ENCODE measurements around the gene MSI2. TPM values are rescaled to one million over a fixed set of nuclear protein-coding genes. Genes with fewer than 3 reads are reported as not detected.
A peak's percentile ranks its signal among the peaks of the same experiment; 100 is the strongest.

The MSI2 gene
- total RNA-seq, 2 experiments from 2014 or later, result 107 to 111 TPM

DNA sequence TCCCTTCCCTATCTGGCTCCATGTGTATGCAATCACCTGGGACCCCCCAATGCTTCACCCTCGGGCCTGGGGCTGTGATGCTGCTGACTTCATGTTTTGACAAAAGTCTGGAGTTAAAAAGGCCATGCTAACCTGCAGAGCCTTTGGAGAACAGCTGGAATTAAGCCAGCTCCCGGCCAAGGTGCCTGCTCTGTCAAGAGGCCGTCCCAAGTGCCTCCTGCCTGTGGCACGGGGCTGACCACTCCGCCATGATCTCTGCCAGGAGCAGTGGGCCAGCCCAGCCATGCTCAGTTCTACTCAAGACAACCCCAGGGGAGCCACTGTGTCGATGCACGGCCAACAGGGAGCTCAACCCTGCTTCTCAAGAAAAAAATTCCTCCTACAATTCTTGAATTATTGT lies 395.1 kb downstream of the MSI2 start:
- CTCF ChIA-PET, result interaction anchor here (1.3 to 1.5 kb wide), 2 partner anchors 20 to 53 kb away, joined by 3 read pairs; no protein-coding TSS in a partner anchor
- Mint-ChIP-seq H3K36me3 (ENCODE audit: low read depth) (no peaks in the 10 kb centered on the region), H3K9me3 (no peaks in the 10 kb centered on the region), H3K27me3 (no peaks in the 10 kb centered on the region), H3K4me3 (no peak overlapping the region), H3K4me1 (peaks cover 18% of the 10 kb centered on the region), H3K27ac (no peak overlapping the region)
- no peak for DNase-seq
- POLR2A ChIA-PET, result interaction anchor here (1.0 kb wide), 1 partner anchor 52 kb away, joined by 3 read pairs; no protein-coding TSS in a partner anchor

DNA sequence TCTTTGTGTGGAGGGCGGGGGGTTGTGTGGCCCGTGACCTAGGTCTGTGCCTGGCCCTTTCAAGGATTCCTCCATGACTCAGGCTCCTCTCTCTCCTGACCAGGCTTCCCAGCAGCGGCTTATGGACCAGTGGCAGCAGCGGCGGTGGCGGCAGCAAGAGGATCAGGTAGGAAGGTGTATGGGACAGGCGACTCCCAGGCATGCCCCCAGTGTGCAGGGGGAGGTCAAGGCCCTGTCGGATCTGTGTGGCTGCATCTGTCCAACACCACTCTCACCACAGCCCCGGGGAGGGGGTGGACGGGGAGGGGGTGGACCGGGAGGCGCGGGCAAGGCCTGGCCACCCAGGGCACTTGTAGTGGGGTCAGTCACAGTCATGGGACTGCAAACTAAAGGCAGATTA lies 395.7 kb downstream of the MSI2 start:
- H3K36me3 Mint-ChIP-seq (ENCODE audit: low read depth), result no peaks in the 10 kb centered on the region
- H3K27ac Mint-ChIP-seq, result no peak overlapping the region
- POLR2A ChIA-PET, result no interaction called here
- no peaks in the 10 kb centered on the region for H3K27me3 Mint-ChIP-seq
- CTCF ChIA-PET, result interaction anchor here (1.5 kb wide), 1 partner anchor 19 kb away, joined by 3 read pairs; no protein-coding TSS in a partner anchor
- H3K9me3 Mint-ChIP-seq, result no peaks in the 10 kb centered on the region
- H3K4me3 Mint-ChIP-seq, result no peak overlapping the region
- no peak for DNase-seq
- H3K4me1 Mint-ChIP-seq, result peaks cover 14% of the 10 kb centered on the region

DNA sequence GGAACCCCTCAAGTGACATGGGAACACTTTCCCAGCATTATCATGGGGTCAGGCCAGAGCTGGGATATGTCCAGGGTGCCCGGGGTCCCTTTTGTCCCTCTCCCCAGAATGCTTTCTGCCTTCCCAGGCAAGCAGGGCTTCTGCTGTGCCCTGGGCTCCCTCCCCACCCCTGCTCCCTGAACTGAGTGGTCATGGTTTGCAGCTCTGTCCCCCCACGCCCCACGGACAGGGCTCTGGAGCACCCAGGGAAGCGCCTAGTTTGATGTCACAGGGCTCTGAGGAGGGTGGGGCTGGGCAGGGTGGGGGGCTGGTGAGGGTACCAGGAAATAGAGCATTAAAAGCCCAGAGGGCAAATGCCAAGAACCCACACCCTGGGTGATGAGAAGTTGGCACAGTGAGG lies 396.5 kb downstream of the MSI2 start:
- no peak for DNase-seq
- Mint-ChIP-seq H3K27ac (no peak overlapping the region), H3K4me3 (no peak overlapping the region), H3K4me1 (peaks cover 14% of the 10 kb centered on the region), H3K27me3 (no peaks in the 10 kb centered on the region), H3K9me3 (no peaks in the 10 kb centered on the region), H3K36me3 (ENCODE audit: low read depth) (no peaks in the 10 kb centered on the region)
- CTCF ChIA-PET, result no interaction called here
- POLR2A ChIA-PET, result no interaction called here

DNA sequence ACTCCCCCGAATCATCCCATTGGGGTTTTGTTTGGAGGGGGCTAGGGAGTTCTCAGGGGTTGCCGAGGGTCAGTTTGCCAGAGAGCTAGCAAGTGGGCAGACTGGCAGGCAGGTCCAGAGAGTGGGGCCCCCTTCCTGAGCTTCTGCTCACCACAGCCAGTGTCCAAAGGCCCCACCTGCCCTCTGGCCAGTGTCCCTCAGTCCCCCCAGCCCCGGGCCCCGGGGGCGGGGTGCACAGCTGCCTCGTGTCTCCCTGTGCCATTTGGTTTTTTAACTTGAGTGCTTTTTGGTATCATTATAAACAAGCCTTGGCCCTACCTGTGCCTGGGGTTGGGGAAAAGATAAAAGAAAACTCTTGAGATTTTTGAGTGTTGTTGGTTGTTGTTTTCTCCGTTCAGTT lies 397.0 kb downstream of the MSI2 start:
- DNase-seq, result no peak
- CTCF ChIA-PET, result no interaction called here
- peaks cover 14% of the 10 kb centered on the region for H3K4me1 Mint-ChIP-seq
- H3K36me3 Mint-ChIP-seq (ENCODE audit: low read depth), result no peaks in the 10 kb centered on the region
- no peak overlapping the region for H3K27ac Mint-ChIP-seq
- H3K4me3 Mint-ChIP-seq, result no peak overlapping the region
- no peaks in the 10 kb centered on the region for H3K9me3 Mint-ChIP-seq
- H3K27me3 Mint-ChIP-seq, result no peaks in the 10 kb centered on the region
- POLR2A ChIA-PET, result no interaction called here

DNA sequence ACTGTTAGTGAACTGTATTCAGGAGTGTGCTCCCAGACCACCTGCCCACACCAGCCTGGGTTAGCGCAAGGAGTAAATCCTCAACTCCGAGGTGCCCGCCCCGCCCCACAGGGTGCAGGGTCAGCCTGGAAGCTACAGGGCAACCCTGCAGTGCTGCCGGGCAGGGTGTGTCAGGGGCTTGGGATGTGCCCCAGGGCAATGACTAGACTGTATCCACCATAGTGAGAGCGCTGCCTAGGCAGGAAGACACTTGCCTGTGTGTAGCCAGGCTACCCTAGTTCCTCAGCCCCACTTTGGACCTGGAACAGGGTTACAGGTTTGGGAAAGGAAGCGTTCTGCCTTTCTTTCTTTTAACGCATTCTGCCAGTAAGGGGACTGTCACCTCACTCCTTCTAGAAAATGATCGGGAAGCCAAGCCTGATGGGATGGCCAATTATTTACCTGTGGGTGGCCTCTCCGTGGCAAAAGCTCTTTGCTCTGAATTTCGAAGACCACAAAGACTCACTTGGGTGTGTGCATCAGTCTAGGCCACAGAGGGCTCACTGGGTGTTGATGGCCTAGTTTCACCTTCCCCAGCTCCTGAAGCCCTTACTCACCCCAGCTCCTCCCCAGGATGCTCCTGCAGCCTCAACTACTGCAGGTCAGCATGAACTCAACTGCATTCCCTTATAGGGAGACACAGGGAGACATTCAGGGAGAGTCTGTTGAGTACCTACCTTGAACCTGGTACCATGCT lies 397.9 kb downstream of the MSI2 start:
- H3K27ac Mint-ChIP-seq, result peak overlapping the region; percentile 69

DNA sequence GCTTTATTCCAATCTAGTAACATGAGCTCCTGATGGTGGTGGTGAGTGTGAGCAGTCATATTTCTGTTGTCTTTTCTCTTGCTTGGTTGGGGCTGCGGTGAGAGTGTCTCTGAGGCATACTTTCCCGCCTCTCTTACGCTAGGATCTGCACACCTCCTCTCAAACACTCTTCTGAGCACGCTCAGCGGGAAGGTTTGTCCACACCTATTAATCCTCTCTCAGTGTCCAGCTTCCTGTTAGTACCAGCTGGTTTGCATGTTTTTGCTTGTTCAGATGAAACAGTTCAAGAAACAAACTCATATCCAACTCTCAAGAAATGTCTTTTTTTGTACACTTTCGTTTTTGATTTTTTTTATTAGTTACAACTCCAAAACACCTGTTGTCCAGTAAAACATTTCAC lies 399.2 kb downstream of the MSI2 start:
- DNase-seq, result no peak
- Mint-ChIP-seq H3K4me3 (no peak overlapping the region), H3K4me1 (peaks cover 14% of the 10 kb centered on the region), H3K27ac (peak overlapping the region; percentile 21), H3K9me3 (no peaks in the 10 kb centered on the region), H3K36me3 (ENCODE audit: low read depth) (peaks cover 5% of the 10 kb centered on the region), H3K27me3 (no peaks in the 10 kb centered on the region)
- ChIA-PET CTCF (interaction anchor here (1.0 kb wide), 1 partner anchor 13 kb away, joined by 3 read pairs; no protein-coding TSS in a partner anchor), POLR2A (no interaction called here)

More for the DNA sequence above, 397.9 kb downstream of the MSI2 start:
- CTCF ChIA-PET, result interaction anchor here (0.6 to 1.0 kb wide), 3 partner anchors 18 to 769 kb away, joined by 3 read pairs; no protein-coding TSS in a partner anchor
- Mint-ChIP-seq H3K27me3 (no peaks in the 10 kb centered on the region), H3K4me3 (no peak overlapping the region), H3K4me1 (peaks cover 14% of the 10 kb centered on the region), H3K36me3 (ENCODE audit: low read depth) (no peaks in the 10 kb centered on the region), H3K9me3 (no peaks in the 10 kb centered on the region)
- no peak for DNase-seq
- POLR2A ChIA-PET, result interaction anchor here (0.7 to 0.9 kb wide), 2 partner anchors 50 to 55 kb away, joined by 3 read pairs; no protein-coding TSS in a partner anchor

DNA sequence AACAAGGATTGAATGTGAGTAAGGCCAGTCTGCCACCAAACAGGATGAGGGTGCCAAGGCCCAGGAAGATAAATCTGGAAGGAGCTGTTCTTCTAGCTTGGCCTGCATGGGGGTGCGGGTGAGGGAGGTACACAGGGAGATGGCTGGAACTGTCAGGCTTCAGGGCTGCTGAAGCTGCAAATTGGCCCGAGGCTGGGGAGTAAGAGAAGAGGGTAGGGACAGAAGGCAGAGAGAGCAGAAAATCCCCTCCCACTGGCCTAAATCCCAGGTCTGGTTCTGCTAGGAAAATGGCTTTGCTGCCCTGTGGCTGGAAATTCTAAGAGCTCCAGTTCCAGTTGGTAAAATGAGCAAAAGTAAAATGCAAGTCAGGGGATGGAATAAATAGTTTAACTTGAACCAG lies 400.9 kb downstream of the MSI2 start:
- H3K27ac Mint-ChIP-seq, result no peak overlapping the region
- no peak overlapping the region for H3K4me3 Mint-ChIP-seq
- no peak for DNase-seq
- peaks cover 5% of the 10 kb centered on the region for H3K36me3 Mint-ChIP-seq (ENCODE audit: low read depth)
- POLR2A ChIA-PET, result no interaction called here
- H3K27me3 Mint-ChIP-seq, result no peaks in the 10 kb centered on the region
- peaks cover 14% of the 10 kb centered on the region for H3K4me1 Mint-ChIP-seq
- CTCF ChIA-PET, result interaction anchor here (1.1 to 6.8 kb wide), 2 partner anchors 15 to 126 kb away, joined by 3 to 42 read pairs; no protein-coding TSS in a partner anchor
- H3K9me3 Mint-ChIP-seq, result no peaks in the 10 kb centered on the region

DNA sequence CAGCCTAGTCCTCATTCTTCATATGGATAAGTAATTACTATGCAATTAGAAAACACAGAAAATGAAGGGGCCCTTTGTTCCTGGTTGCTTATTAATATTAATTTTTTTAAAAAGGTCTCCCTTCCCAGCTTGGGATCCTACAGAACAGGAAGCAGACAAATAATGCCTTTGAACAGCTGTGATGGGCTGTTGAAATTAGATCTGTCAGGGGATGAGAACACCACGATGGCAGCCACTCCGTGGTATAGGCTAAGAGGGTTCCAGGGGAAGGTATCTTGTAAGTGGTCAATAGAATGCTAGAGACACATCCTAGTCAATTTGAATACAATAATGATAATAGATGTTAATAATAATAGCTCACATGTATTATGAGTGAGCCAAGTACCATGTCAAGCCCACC lies 405.7 kb downstream of the MSI2 start:
- ChIA-PET POLR2A (no interaction called here), CTCF (interaction anchor here (6.8 kb wide), 1 partner anchor 10 kb away, joined by 42 read pairs; no protein-coding TSS in a partner anchor)
- Mint-ChIP-seq H3K27me3 (no peaks in the 10 kb centered on the region), H3K27ac (no peak overlapping the region), H3K36me3 (ENCODE audit: low read depth) (peaks cover 7% of the 10 kb centered on the region), H3K9me3 (no peaks in the 10 kb centered on the region), H3K4me3 (no peak overlapping the region), H3K4me1 (no peaks in the 10 kb centered on the region)
- DNase-seq, result no peak

DNA sequence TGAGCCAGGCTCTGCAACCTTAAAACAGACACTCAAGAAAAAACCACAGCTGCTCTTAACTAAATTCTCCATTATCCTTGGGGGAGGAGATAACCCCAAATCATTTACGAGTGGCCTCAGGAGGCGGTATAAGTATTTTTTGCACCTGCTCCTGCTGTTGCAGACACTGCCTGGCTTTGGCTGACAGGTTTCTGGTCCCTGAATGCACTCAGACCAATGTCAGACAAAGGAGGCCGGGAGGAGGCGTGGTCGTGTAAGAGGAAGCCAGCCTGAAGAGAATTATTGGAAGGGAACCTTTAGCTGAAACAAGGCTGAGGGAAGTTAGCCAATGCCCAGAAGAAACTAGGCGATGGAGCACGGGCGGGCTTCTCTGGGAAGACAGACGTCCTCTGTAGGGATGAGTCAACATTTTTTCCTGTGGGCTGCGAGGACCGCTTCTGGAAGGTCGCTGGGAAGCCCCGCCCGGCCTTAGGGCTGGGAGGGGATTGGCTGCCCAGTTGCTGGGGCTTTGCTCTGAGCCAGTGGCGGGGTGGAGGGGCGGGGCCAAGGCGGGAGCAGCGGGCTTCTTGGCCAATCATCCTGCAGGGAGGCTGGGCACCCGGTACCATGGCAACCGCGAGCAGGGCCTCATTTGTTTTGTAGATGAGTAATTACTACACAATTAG lies 406.5 kb downstream of the MSI2 start:
- Mint-ChIP-seq H3K9me3 (no peaks in the 10 kb centered on the region), H3K4me3 (no peak overlapping the region), H3K27ac (no peak overlapping the region), H3K27me3 (no peaks in the 10 kb centered on the region), H3K36me3 (ENCODE audit: low read depth) (peaks cover 7% of the 10 kb centered on the region), H3K4me1 (peaks cover 2% of the 10 kb centered on the region)
- CTCF ChIA-PET, result interaction anchor here (1.3 to 6.8 kb wide), 2 partner anchors 9 to 65 kb away, joined by 3 to 42 read pairs; no protein-coding TSS in a partner anchor
- DNase-seq, result peak; percentile 32
- POLR2A ChIA-PET, result no interaction called here

DNA sequence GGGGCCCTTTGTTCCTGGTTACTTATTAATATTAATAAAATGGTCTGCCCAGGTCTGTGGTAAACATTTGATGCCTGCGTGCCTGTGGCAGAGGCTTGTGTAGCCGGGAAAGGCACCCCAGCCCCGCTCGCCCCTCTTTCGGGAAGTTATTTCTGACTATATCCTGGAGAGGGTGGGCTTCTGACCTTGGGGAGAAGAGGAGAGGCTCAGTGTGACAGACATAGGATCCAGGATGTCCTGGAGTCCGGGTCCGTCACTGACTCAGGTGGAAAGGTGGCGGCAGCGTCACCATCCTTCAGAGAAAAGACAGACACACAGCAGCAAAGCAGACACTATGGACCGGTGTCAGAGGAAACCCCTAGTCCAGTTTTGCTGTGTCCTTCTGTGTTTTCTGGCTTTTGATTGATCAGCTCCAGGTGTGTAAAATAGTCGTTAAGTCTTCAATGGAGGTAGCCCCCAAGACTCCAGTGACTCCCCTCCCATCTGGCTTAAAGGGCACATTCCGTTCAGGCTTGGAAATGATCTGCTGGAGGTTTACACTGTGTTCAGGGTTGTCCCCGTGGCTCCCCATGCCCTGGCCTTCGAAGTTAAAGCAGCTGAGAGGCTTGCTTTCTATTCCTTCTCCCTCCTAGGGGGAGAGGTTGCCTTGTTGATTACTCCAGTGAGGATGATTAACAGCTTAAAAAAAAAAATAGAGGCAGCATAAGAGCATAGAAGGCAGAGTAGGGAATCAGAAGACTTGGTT lies 407.2 kb downstream of the MSI2 start:
- no peak for DNase-seq
- no peaks in the 10 kb centered on the region for H3K27me3 Mint-ChIP-seq
- CTCF ChIA-PET, result interaction anchor here (1.3 to 6.8 kb wide), 2 partner anchors 8 to 66 kb away, joined by 3 to 42 read pairs; no protein-coding TSS in a partner anchor
- no peaks in the 10 kb centered on the region for H3K9me3 Mint-ChIP-seq
- peaks cover 7% of the 10 kb centered on the region for H3K36me3 Mint-ChIP-seq (ENCODE audit: low read depth)
- H3K4me1 Mint-ChIP-seq, result peaks cover 2% of the 10 kb centered on the region
- no peak overlapping the region for H3K4me3 Mint-ChIP-seq
- H3K27ac Mint-ChIP-seq, result no peak overlapping the region
- POLR2A ChIA-PET, result no interaction called here

DNA sequence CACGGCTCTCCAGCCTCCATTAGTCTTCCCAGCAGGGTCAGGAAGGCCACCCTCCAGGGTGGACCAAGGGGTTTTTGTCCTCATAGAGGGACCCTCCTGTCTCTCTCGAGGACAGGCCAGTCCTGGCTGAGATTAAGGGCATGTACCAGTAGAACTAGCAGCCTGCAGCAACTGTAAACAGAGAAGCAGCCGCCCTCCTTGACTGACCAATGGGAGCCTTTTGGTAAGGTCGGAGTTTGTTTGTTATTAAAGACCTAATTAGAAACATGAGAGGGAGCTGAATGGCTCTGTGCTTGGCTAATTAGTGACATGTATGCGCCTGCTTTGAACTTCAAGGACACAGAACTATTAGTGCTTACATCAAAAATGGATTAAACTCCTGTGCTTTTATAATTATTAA lies 408.8 kb downstream of the MSI2 start:
- ChIA-PET POLR2A (interaction anchor here (1.3 kb wide), 1 partner anchor 66 kb away, joined by 4 read pairs; no protein-coding TSS in a partner anchor), CTCF (interaction anchor here (1.0 kb wide), 1 partner anchor 66 kb away, joined by 3 read pairs; no protein-coding TSS in a partner anchor)
- peaks cover 2% of the 10 kb centered on the region for H3K4me1 Mint-ChIP-seq
- no peaks in the 10 kb centered on the region for H3K9me3 Mint-ChIP-seq
- H3K4me3 Mint-ChIP-seq, result no peak overlapping the region
- no peaks in the 10 kb centered on the region for H3K27me3 Mint-ChIP-seq
- no peak overlapping the region for H3K27ac Mint-ChIP-seq
- DNase-seq, result no peak
- H3K36me3 Mint-ChIP-seq (ENCODE audit: low read depth), result peaks cover 6% of the 10 kb centered on the region

DNA sequence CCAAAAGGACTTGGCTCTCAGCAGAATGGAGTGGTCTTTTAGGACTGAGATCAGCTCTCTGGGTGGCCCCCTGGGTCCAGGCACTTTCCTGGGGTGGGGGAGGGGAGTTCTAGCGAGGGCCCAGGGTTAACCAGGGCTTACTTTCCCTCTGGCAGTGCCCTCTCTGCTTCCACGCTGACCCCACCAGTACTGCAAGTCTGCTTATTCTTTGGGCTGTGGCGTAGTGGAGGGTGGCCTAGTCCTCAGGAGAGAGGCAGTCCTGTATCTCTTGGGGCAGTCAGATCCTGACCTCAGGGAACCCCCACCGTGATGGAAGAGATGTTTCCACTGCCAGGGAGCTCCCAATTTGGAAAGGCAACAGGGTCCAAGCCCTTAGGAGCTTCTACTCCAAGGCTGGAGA lies 409.4 kb downstream of the MSI2 start:
- Mint-ChIP-seq H3K27ac (no peak overlapping the region), H3K27me3 (no peaks in the 10 kb centered on the region), H3K9me3 (no peaks in the 10 kb centered on the region), H3K4me1 (peaks cover 4% of the 10 kb centered on the region), H3K36me3 (ENCODE audit: low read depth) (peaks cover 2% of the 10 kb centered on the region), H3K4me3 (no peak overlapping the region)
- no peak for DNase-seq
- ChIA-PET POLR2A (interaction anchor here (1.3 kb wide), 1 partner anchor 67 kb away, joined by 4 read pairs; no protein-coding TSS in a partner anchor), CTCF (interaction anchor here (1.0 to 1.1 kb wide), 2 partner anchors 66 to 67 kb away, joined by 3 read pairs; no protein-coding TSS in a partner anchor)

Measured in activated CD4-positive, alpha-beta memory T cell treated with anti-CD3 and anti-CD28 coated beads, Interleukin-2, amount 10 ng/mL, durations not matched to agents 7 days and 5 days (primary cell).